COLO829 (cell line): ENCODE results near the gene BHLHE40.

Experiments
- DNase-seq: peaks from one replicate; pipeline ENCODE4 v3.0.0; 2012; ENCODE audit warnings: low spot score

BHLHE40 gene

DNA sequence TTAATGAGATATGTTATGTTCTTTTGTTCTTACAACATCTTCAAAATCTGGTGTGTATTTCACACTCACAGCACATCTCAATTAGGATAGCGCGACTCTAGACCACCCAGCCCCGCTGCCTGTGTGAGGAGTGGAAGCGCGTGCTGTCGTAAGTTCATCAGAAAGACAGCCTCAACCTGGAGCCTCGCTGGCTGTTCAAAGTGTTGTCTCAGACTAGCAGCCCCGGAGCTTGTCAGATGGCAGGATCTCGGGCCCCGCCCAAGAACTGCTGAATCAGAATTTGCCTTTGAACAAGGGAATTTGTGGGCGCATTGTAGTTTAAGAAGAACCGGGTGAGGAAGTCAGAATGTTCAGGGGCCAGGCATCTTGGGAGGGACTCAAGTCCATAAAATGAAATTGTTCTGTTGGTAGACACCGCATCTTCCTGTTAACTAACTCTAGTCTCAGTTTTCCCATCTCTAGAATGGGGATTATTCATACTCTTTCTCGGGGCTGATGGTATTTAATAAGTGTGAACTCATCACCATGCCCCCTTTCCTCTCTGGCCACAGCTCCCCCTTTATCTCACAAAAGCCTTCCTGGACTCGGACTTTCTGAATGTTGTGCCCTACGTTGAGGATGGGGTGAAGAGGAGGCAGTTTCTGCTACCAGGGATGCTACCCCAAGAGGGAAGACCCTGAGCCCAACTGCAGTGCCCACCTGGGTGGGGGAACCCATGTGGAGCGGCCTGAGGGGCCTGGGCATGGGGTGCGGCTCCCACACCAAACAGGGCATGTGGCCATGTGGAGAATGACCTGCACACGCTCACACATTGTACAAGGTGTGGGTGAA is 40.4 kb downstream of the BHLHE40 start:
- no peak for DNase-seq

DNA sequence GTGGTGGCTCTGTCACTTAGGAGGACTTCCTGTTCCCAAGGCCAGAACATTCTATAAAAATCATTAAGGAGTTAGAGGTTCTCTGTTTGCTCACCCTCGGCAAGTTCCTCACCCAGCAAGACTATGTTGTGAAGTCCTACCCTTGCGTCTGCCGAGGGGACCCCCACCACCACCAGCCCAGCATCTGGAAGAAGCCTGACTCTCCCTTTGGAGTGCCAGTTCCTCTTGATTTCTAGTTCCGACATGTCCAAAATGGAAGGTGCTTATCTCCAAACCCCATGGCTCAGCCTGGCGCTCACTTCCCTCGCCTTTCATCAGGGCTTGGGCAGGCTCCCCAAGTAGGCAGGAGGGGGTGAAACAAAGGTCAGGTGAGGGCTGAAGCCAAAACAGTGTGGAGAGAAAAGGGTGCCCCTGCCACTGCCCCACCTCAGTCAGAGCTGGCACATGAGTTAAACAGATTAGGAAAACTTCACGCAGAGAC is 41.0 kb downstream of the BHLHE40 start:
- no peak for DNase-seq

DNA sequence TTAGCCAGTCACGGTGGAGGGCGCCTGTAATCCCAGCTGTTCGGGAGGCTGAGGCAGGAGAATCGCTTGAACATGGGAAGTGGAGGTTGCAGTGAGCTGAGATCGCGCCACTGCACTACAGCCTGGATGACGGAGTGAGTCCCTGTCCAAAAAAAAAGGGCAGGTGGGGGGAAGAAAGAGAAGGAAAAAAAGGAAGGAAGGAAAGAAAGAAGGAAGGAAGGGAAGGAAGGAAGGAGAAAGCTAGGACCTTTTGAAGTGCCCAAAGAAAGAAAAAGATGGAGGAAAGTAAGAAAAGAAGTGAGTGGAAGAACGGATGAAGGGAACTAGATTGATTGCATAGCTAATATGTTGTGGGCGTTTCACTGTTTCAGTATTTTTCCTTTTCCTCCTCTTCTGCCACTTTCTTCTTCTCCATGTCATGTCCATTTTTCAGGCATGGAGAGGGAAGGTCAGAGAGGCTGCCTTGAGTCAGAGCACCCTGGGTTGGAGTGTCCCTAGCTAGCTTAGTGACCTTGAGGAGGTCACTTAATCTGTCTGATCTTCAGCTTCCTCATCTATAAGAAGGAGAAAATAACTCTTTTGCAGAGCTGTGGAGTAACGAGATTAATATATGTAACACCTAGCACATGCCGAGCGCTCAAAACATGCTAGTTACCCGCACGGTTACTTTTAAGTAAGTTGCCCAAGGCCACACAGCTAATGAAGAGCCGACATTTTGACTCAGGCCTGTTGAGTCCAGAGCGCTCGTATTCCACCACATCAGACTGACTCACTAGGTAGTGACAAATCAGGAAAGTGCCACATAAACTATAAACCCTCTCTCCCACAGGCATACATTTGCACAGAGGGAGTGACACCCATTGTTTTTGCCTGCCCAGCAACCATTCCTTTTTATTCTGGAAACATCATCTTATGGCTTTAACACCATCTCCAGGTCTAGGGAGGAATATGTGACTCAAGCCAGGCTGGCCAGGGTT is 42.2 kb downstream of the BHLHE40 start:
- DNase-seq, result no peak

DNA sequence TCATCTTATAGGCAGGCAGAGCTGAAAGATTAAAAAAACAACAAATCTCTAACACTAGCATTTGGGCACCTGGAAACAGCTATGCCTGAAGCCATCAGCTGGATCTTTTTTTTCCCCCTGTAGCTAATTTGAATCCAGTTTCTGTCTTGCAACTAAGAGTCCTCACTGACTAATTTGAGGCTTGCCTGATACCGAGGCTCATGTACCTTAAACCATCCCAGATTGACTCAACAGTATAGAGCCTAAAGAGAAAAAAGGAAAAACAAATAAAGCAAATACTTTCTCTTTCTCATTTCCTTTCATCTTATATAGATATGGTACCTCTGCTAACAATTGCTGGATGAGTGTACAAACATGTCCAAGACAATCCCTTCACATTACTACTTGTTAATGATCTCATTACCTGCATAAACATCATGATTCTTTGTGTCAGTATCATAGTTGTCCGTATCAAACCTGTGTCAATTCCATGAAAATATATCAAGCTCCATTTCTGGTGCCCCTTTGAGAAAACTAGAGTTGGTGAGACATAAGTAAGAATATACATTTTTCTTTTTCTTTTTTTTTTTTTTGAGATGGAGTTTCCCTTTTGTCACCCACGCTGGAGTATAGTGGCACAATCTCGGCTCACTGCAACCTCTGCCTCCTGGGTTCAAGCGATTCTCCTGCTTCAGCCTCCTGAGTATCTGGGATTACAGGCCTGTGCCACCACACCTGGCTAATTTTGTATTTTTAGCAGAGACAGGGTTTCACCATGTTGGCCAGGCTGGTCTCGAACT is 43.1 kb downstream of the BHLHE40 start:
- DNase-seq, result no peak

DNA sequence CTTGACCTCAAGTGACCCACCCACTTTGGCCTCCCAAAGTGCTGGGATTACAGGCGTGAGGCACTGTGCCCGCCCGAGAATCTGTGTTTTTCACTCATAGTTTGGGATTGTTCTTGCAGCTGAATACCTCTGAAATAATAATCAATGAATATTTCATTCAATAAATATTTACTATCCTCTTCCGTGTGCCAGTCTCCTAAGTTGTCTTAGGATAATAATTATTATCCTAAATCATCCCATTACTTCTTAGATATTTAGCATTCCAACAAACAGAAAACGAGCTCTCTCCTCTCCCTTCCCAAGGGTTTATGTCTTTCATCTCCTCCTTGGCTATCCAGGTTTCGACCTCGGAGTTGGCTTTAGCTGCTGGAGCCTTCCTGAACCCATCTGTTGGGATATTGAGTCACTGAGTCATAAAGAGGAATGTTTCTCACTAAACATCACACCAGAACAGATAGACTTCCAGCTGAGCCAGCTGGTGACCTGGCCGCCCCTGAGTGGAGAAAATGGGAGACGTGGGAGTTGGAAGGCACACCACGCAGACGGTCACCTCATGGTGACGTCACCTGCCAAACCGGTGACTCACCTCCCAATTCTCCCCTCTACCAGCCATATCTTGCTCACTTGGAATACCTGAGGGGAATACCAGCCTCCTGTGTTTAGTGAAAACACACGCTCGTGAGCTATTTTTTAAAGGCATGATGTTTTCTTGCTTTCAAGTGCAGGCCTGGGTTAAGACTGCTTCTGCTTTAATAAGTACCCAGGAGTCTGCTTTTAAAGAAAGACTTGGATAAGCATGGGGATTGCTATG is 43.9 kb downstream of the BHLHE40 start:
- DNase-seq, result no peak

DNA sequence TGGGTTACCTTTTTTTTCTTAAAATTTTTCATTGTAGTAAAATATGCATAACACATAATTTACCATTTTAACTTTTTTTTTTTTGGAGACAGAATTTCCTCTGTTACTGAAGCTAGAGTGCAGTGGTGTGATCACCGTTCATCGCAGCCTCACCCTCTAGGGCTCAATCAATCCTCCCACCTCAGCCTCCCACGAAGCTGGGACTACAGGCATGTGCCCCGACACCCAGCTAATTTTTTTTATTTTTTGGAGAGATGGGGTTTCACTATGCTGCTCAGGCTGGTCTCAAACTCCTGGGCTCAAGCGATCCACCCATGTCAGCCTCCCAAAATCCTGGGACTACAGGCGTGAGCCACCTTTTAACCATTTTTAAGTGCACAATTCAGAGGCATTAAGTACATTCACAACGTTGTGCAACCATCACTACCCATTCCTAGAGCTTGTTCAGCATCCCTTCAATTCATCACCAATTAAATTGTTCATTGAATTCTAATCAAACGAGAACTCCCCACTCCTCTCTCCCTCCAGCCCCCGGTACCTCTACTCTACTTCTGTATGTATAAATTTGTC is 44.6 kb downstream of the BHLHE40 start:
- DNase-seq, result no peak

DNA sequence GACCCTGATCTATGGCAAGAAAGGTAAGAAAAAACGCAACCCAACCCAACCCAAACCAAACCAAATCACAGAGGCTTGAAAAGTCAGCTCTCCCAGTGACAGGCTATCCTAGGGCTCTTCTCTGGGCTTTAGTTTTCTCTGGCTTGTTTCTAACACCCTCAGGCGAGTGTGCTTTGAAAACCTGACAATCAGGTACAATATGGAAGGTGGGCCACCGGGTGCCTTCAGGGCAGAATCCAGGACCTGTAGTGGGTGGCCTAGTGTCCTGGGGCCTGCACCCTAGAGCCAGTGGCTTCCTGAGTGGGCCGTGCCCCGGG is 46.8 kb downstream of the BHLHE40 start:
- no peak for DNase-seq

DNA sequence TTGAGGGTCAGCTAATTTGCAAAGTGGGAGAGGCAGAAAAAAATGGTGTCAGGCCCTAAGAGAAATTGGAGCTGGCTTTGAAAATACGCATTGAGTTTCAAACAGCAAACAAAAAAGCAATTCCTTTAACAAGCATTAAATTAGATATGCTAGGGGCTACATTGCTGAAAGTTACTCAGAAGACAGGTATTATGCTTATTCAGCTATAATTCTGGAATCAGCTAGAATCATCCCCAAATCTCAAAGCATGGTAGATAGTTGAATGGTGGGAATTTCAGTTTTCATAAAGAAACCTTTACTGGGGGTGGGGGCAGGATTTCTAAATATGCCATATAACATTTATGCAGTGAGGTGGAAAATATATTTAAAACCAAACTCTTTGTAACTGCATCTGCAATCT is 50.5 kb downstream of the BHLHE40 start:
- no peak for DNase-seq

DNA sequence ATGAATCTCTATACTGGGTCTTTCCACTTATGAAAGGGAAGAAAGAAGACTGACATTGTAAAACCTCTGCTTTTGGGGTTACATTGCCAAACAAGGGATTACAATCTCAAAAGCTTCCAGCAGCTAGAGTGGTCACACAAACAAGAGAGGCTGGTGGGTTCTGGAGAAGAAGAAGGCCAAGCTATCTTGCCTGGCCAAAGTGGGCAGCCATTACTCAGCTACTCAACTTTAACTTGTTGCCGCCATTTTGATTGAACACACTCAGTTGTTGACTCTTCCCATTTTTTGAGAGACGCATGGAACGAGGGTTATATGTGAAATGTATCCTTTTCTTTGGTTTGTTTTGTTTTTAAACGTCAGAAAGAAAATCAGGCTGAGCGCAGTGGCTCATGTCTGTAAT is 50.9 kb downstream of the BHLHE40 start:
- no peak for DNase-seq

DNA sequence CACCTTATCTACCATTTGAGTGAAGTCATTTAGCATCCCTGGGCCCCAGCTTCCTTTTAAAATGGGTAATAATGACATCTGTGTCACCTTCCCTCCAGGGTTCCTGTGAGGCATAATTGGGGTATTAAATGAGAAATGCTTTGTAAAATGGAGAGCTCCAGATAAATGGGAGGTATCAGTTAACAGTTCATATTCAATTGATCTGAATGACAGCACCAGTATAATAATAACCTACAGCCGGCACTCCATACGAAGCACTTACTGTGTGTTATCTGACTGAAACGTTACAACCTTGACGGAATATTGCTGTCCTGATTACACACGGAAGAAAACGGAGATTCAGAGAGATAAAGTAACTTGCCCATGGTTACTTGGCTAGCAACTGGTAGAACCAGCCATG is 53.6 kb downstream of the BHLHE40 start:
- DNase-seq, result no peak
